Sciatic nerve (tissue), 2 donors: ENCODE data around the gene DIDO1. TPM values are rescaled to one million over a fixed set of nuclear protein-coding genes. Genes with fewer than 3 reads are reported as not detected.
"Not testable (repeated sequence)": the region's sequence is repeated elsewhere in the genome, so short reads cannot be mapped to it uniquely, and the experiment has no call there.

Experiments used
- ATAC-seq: fragments of 200-7000 bp; cut with Tn5 transposase; one replicate; pipeline ENCODE4 v1.9.1; 2020; ENCODE audit warnings: mild to moderate bottlenecking, moderate library complexity
- DNase-seq: peaks from one replicate; pipeline ENCODE4 v3.0.0-alpha.2; 2020; ENCODE audit warnings: low spot score
- intact Hi-C: fragments of 100-400 bp; cut with DNase I; formaldehyde crosslinking; loops from one replicate; pipeline ENCODE4 v1.14.2; 2022
- total RNA-seq: library from RNA; stranded (reverse); fragmentation: NEBNext Ultra II Directional; extraction: Animal tissue kit (Norgen Biotek cat#: 25700); gene quantifications from one replicate; pipeline ENCODE4 v1.2.1, GENCODE V29; 2021
- donor health status: DM: no; HTN: no; CAD: no.
- donor health status: DM: no; HTN: no; CAD: no.

DIDO1 gene
- total RNA-seq, 1 donor from 2014 or later, result 60.9 TPM

- DNase-seq, result no peak
- intact Hi-C loops, result no loop called here
Measured at GRCh38 chr20:62963614-62964397, 37.5 kb upstream of the DIDO1 start.

DNA sequence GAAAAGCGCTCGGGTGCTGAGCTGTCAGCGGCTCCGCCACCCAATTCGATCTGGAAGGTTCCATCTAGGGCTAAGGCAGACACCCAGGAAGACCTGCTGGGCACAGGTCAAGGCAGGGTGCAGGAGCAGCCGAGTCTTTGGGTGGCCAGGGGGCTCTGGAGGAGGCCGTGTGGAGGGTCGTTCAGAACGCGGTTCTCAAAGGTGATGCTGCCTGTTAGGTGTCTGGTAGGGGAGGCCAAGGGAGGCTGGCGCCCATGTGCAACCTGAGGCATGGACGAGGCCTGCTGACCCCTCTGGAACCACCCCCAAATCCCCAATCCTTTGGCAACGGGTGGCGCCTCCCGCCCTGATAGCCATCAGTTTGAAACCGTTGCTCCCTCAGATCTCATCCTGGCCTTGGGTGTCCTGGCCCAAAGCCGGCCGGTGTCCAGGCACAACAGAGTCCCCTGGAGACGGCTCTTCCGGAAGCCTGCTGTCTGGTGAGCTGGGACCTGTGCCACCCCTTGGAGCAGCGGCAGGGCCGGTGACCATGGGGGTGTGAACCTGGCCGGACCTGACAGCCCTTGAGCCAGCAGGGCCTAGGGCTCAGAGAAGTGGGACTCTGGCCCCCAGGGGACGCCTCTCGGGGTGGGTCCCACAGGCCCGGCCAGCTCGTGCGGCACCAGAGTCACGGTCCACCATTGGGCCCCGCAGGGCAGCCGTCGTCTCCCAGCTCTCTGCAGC, 36.7 kb upstream of the DIDO1 start:
- no peak for ATAC-seq
- intact Hi-C loops, result no loop called here
- DNase-seq, result no peak

More at GRCh38 chr20:62963614-62964397, 37.5 kb upstream of the DIDO1 start:
- ATAC-seq, result no peak

DNA sequence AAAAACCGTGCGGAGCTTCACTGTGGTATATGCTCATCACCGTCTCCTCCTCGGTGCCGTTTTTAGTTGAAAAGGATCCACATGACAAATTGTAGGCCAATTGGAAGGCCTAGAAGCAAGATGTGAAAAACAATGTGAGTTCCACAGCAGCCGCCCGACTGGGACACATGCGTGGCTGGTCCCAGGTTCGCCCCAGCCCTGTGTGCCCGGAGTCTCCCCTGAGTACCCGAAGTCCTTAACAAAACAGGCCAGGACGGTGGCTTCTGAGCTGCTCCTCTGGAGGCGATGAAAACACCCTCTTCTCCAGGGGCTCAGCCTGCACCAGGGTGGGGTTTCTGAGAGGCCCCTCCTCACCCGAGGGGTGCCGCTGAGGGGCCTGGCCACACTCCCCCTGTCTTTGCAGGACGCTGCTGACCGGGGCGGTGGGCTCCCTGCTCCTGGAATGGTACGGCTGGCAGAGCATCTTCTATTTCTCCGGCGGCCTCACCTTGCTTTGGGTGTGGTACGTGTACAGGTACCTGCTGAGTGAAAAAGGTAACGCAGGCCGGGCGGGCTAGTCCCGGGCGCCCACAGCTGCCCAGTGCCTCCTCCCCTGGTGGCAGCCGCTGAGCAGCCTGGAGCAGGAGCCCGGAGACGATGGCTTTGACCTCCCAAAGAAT, 36.0 kb upstream of the DIDO1 start:
- no peak for DNase-seq
- no peak for ATAC-seq
- intact Hi-C loops, result no loop called here

DNA sequence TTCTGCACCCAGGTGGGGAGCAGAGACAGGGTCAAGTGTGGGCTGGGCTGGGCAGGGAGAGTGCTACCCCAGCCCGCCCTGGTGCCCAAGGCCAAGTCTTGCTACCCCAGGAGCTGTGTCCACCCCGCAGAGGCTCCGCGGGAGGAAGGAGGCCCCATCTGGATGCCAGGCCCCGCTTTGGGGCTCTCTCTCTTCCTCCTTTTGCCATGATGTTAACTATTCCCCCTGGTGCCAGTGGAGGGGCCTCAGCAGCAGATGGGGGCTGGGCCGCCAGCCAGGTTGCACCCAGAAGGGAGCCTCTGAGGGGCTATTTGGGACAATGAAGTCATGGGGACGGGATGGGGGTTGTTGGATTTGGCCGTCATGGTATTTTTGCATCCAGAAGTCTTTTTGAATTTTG, 35.5 kb upstream of the DIDO1 start:
- DNase-seq, result no peak
- intact Hi-C loops, result no loop called here
- no peak for ATAC-seq

DNA sequence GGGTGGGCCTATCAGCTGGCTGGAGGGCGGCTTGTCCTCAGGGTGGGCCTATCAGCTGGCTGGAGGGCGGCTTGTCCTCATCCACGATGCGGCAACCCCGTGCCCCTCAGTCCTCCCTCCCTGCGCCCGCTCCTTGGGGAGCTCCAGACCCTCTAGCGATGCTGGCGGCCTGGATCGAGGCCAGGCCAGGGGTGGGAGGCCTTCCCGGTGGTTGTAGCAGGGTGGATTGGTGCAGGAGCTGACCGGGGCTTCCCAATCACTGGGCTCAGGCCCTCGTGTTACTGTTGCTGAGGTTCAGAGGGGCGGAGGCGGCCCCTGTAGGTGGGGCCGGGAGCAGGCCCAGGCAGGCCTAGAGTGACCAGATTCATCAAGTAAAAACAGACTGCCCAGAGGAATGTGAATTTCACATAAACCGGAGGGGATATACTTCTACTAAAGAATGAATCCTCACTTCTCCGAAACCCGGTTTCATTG, 35.0 kb upstream of the DIDO1 start:
- ATAC-seq (peak; percentile 37), DNase-seq (no peak)
- intact Hi-C loops, result no loop called here

- ATAC-seq, intact Hi-C loops, DNase-seq: not testable (repeated sequence)
Measured at GRCh38 chr20:62960446-62961309, 34.4 kb upstream of the DIDO1 start.

GRCh38 chr20:62959998-62960436, 33.7 kb upstream of the DIDO1 start:
- intact Hi-C loops, result no loop called here

GRCh38 chr20:62959101-62959971, 33.0 kb upstream of the DIDO1 start:
- intact Hi-C loops, result no loop called here
- DNase-seq (no peak), ATAC-seq (no peak)

More at GRCh38 chr20:62959998-62960436, 33.7 kb upstream of the DIDO1 start:
- DNase-seq (no peak), ATAC-seq (no peak)

GRCh38 chr20:62958388-62959100, 32.2 kb upstream of the DIDO1 start:
- intact Hi-C loops, result no loop called here
- ATAC-seq (no peak), DNase-seq (no peak)

GRCh38 chr20:62957136-62958117, 31.1 kb upstream of the DIDO1 start:
- intact Hi-C loops, result no loop called here
- DNase-seq, result no peak
- no peak for ATAC-seq

DNA sequence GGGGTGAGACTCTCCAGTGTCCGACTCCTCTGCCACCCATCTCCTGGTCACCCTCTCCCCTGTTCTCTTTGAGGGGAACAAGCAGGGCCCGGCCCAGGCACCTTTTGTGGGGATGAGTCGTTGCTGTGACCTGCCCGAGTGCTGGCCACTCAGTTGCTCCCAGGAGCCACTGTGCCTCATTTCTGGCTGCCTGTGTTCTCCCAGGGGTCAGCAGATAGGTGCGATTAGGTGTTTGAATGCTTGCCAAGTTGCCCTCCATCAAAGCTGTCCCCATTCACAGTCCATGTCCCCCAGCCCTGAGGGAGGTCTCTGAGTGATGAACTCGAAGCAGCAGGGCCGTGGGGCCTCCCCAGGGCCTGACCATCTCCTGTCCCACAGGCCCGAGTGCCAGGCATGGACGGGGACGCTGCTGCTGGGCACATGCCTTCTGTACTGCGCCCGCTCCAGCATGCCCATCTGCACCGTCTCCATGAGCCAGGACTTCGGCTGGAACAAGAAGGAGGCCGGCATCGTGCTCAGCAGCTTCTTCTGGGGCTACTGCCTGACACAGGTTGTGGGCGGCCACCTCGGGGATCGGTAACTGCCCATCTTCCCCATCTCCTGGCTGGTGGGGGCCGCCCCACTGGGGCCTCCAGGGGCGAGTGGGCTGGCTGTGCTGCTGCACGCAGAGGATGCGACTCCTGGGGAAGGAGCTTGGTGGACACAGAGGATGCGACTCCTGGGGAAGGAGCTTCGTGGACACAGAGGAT, 30.3 kb upstream of the DIDO1 start:
- intact Hi-C loops, result no loop called here
- ATAC-seq, result no peak
- DNase-seq, result no peak

- intact Hi-C loops, result no loop called here
- no peak for ATAC-seq
Measured at GRCh38 chr20:62955519-62956386, 29.4 kb upstream of the DIDO1 start.

DNA sequence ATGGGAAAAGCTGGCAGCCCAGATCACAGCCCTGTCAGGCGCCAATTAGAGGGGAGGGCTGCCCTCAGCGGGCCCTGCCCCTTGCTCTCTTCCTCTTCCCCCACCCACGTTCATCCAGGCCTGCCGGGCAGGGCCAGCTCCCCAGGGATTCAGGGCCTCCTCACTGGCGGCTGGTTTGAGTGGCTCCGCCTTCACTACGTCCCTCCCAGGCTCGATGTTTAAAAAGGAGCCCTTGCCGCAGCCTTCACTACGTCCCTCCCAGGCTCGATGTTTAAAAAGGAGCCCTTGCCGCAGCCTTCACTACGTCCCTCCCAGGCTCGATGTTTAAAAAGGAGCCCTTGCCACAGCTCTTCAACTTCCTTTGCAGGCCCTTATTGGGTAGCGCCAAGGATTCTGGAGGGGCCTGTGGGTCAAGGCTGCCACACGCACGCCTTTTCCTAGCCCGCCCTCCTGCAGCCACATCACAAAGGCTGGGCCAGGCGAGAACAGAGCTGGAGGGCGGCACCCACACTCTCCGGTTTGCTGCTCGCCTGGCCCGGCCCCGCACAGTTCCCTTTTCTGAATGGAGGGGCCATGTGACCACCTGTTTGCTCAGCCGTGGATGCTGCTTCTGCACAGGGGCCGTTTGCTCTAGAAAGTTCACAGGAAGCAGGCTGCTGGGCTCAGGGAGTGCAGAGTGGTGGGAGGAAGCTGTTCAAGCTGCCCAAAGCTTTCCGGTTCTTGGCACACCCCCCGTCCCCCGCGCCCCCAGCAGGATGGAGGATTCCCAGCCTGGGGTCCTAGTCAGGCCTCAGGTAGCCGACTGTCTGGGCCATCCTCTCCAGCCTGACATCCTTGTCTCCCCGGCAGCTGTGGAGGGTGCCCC, 27.8 kb upstream of the DIDO1 start:
- DNase-seq, result peak; percentile 82
- peak; percentile 88 for ATAC-seq
- intact Hi-C loops, result no loop called here

More at GRCh38 chr20:62955519-62956386, 29.4 kb upstream of the DIDO1 start:
- no peak for DNase-seq
